ELR (cell line): ENCODE data around the gene ZG16.
A peak's percentile ranks its signal among the peaks of the same experiment; 100 is the strongest.
"Not testable (repeated sequence)": the region's sequence is repeated elsewhere in the genome, so short reads cannot be mapped to it uniquely, and the experiment has no call there.

Source experiments
- DNase-seq: peaks from one replicate; pipeline ENCODE4 v3.0.0-alpha.2; 2015; ENCODE audit warnings: low read depth

Gene ZG16

GRCh38 chr16:29748760-29749149 lies 29.3 kb upstream of the ZG16 start:
- DNase-seq = not testable (repeated sequence)

DNA sequence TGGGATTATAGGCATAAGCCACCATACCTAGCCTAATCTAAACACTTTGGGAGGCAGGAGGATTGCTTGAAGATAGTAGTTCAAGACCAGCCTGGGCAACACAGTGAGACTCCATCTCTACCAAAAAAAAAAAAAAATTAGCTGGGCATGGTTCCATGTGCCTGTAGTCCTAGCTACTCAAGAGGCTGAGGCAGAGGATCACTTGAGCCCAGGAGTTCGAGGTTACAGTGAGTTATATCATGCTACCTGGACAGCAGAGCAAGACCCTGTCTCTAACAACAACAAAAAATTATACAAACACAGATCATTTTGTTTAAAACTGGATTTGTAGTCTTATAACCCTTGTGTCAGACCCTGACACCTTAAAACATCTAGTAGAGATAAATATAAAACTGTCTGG lies 24.5 kb upstream of the ZG16 start:
- DNase-seq = no peak

DNA sequence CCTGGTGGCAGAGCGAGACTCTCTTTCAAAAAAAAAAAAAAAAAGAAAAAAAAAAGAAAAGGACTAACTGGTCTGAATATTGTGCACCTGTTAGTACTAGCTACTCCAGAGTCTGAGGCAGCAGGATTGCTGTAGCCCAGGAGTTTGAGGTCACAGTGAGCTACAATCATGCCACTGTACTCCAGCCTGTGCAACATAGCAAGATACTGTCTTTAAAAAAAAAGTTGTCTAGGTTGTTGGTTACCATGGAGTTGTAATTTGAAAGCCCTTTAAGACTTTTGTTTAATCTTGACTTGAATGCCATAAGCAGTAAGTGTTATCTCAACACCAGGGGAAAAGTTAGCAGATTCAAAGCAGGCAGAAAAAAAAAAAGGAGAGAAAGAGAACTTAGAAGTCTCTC lies 21.4 kb upstream of the ZG16 start:
- DNase-seq = no peak

GRCh38 chr16:29757086-29757485 lies 21.0 kb upstream of the ZG16 start:
- not testable (repeated sequence) for DNase-seq

DNA sequence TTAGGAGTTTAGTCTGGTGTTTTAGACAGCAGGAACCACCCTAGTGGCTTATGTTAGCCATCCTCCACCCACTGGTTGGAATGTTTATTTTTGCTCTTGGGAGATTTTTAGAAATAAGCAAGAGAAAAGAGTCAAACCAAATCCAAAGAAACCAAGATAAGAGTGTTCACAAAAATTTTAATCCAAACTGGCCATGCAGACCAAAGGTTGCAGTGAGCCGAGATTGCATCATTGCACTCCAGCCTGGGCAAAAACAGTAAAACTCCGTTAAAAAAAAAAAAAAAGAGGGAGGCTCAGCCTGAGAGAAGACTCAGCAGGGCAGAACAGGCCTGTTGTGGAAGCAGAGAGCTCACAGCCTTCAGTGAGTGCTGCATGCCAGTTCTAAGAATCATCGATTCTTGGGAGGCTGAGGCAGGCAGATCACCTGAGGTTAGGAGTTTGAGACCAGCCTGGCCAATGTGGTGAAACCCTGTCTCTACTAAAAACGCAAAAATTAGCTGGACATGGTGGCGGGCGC lies 20.0 kb upstream of the ZG16 start:
- no peak for DNase-seq

- no peak for DNase-seq
Observed at GRCh38 chr16:29760567-29761279, 17.3 kb upstream of the ZG16 start.

- DNase-seq = not testable (repeated sequence)
Observed at GRCh38 chr16:29761280-29761651, 16.8 kb upstream of the ZG16 start.

DNA sequence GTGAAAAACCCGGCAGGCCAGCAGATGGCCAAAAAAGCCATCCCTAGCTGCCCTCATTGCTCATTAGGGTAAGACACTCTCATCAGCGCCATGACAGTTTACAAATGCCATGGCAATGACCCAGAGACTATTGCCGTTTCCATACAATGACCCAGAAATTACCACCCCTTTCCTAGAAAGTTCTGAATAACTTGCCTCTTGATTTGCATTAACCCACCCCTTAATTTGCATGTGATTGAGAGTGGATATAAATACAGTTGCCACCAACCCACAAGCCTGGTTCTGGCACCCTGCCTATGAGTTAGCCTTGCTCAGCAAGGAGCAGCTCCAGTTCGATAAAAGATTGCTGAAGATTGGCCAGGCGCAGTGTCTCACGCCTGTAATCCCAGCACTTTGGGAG lies 16.2 kb upstream of the ZG16 start:
- DNase-seq = no peak

DNA sequence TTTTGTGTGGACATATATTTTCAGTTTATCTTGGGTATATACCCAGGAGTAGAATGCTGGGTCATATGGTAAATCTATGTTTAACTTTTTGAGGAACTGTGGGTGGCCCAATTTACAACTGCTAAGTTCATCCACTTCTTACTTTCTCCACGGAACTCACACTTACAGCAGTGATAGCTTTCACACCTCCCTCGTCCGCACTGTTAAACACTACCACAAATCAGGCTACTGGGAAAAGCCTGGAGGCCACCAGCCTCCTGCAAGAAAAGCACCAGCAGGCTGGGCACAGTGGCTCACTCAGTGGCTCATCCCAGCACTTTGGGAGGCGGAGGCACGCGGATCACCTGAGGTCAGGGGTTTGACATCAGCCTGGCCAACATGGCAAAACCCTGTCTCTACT lies 14.7 kb upstream of the ZG16 start:
- no peak for DNase-seq

DNA sequence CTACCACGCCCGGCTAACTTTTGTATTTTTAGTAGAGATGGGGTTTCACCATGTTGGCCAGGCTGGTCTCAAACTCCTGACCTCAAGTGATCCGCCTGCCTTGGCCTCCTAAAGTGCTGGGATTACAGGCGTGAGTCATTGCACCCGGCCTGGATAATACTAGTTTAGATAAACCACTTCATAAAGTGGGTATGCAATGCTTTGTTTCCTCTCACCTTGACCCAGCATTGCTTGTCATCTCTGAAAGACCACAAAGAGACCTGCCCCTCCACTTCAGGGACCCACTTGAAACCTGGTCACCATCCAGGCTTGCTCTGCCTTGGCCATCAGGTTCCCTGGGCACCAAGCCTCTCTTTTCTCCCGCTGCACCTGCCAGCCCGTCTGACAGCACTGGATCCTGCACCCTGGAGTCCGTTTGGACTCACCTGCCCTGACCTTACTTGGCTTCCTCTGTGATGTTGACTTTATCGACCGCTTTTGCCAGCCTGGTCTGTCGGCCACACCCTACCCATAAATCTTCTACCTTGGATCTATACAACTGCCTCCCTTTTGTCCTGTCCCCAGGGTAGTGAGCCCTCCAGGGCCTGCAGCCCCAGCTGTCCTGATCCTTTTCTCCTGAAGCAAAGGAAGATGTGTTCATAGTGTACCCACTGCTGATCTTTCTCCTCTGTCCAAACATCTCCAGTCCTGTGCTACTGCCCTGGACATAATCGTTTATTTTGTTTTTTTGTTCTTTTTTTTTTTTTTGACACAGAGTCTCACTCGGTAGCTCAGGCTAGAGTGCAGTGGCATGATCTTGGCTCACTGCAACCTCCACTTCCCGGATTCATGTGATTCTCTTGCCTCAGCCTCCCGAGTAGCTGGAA lies 12.7 kb upstream of the ZG16 start:
- no peak for DNase-seq

DNA sequence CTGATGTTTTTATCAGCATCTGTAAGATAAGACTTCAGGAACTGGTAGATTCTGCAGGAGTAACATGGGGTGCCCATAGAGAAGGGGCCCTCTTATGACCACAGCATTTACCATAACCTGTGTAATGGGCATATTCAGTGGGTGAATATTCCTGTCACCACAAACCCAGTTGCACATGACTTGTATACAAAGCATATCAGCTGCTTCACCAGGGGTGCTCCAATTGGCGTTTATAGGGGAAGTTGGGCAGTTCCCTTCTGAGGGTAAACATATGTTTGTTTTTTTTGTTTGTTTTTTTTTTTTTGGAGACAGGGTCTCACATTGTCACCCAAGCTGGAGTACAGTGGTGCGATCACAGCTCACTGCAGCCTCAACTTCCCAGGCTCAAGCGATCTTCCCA lies 11.5 kb upstream of the ZG16 start:
- DNase-seq = no peak

- no peak for DNase-seq
Observed at GRCh38 chr16:29767062-29767461, 11.0 kb upstream of the ZG16 start.

DNA sequence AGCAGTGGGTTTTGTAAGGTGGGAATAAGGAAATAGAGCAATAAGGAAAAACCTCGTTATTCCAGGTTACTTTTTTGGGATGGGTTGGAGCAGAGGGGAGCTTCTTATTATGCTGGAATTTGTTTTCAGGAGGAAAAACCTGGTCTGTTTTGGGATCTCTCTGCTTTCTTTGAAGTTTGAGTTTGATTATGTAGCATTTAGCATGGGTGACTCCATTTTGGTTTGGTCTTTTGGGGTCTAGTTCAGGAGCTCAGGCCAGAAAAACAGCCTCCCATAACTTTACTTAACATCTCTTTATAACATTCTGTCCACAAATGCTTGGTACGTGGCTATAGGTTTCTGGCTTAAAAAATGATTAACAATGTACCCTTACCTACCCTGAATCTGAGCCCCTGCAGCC lies 8.5 kb upstream of the ZG16 start:
- DNase-seq = no peak

DNA sequence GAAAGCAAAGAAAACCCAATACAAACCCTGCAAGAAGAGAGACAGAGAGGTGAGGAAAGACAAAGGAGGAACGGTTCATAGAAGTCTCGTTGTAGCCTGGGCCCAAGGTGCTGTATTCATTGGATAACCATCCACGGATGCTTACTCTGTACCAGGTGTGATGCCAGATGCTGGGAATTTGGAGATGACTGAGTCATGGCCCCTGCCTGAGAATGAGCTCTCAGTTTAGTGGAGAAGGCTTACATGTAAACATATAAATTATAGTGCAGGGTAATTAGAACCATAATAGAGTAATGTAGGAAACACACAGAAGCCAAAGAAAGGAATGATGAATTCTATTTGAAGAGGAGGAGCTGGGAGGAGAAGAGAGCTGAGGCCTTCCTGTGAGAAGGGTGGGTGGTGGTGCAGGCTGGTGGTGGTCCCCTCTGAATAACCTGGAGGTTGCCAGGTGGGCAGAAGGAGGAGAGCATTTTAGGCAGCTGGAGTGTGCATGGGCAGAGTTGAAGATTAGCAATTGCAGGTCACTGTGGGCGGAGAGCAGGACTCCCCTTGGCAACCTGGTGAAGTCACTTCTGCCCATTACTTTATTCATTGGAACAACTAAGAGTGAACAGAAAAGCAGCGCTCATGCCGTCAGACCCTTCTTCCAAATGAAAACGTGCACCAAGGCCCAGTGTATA lies 7.7 kb upstream of the ZG16 start:
- DNase-seq = no peak

DNA sequence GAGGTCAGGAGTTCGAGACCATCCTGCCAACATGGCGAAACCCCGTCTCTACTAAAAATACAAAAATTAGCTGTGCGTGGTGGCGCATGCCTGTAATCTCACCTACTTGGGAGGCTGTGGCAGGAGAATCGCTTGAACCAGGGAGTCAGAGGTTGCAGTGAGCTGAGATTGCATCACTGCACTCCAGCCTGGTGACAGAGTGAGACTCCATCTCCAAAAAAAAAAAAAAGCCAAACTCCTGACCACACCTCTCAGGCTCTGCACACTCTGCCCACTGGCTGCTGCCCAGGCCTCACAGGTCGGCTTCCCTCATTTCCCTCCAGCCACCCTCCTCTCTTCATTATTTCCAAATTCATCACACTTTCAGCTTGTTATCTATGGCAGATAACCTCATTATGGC lies 5.7 kb upstream of the ZG16 start:
- DNase-seq = not testable (repeated sequence)

GRCh38 chr16:29774730-29775129 lies 3.3 kb upstream of the ZG16 start:
- DNase-seq = no peak

- DNase-seq = peak; percentile 73
Observed at GRCh38 chr16:29775742-29776408, 2.2 kb upstream of the ZG16 start.

DNA sequence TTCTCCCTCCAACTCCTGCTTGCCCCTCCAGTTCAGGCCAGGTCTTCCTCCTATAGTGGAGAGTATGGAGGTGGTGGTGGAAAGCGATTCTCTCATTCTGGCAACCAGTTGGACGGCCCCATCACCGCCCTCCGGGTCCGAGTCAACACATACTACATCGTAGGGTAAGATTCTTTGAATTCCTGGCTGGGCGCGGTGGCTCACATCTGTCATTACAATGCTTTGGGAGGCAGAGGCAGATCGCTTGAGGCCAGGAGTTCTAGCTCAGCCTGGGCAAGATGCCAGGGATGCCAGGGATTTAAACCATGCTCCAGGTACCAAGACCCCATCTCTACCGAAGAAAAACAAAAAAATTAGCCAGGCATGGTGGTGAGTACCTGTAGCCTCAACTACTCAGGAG lies 1.4 kb downstream of the ZG16 start:
- peak; percentile 31 for DNase-seq

GRCh38 chr16:29783094-29783953 lies 5.3 kb downstream of the ZG16 start:
- not testable (repeated sequence) for DNase-seq

DNA sequence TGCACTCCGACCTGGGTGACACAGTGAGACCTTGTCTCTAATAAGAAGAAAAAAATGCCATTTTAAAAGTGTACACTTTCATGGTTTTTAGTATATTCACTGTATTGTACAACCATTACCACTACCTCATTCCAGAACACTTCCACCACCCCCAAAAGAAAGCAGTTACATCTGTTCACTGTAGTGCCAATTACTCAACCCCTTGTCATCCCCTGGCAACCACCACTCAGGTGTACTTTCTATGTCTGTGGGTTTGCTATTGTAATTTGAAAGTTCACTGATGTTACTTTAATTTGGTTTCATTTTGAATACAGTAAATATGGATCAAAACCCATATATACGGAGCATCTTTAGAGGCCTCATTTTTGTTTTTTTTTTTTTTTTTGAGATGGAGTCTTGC lies 6.1 kb downstream of the ZG16 start:
- DNase-seq = no peak

- DNase-seq = peak; percentile 62
Observed at GRCh38 chr16:29784901-29785500, 6.9 kb downstream of the ZG16 start.
